TTC549 (cell line): ENCODE results near the gene PCDHB10.
A peak's percentile ranks its signal among the peaks of the same experiment; 100 is the strongest.
"Not testable (repeated sequence)": the region's sequence is repeated elsewhere in the genome, so short reads cannot be mapped to it uniquely, and the experiment has no call there.

Source experiments
- FAIRE-seq: peaks from 2 replicates; lab custom pipeline; 2012; peaks lifted over from hg19 to GRCh38; lab: Jason Lieb, UNC

PCDHB10 gene

GRCh38 chr5:141192110-141192725 is at the start of gene PCDHB10:
Gene PCDHB10, plus strand, starts transcription at chr5:141192353. Its CDS starts 200 bp downstream, at chr5:141192553.
- FAIRE-seq: no peak

GRCh38 chr5:141149812-141150211 is 42.3 kb upstream of the PCDHB10 start, which contains the start of gene PCDHB6:
Gene PCDHB6, plus strand, starts transcription at chr5:141150057. Its CDS starts 201 bp downstream, at chr5:141150258.
- FAIRE-seq: no peak

GRCh38 chr5:141150224-141150992 is 41.7 kb upstream of the PCDHB10 start:
- FAIRE-seq: no peak

GRCh38 chr5:141150993-141151325 is 41.2 kb upstream of the PCDHB10 start:
- no peak for FAIRE-seq

DNA sequence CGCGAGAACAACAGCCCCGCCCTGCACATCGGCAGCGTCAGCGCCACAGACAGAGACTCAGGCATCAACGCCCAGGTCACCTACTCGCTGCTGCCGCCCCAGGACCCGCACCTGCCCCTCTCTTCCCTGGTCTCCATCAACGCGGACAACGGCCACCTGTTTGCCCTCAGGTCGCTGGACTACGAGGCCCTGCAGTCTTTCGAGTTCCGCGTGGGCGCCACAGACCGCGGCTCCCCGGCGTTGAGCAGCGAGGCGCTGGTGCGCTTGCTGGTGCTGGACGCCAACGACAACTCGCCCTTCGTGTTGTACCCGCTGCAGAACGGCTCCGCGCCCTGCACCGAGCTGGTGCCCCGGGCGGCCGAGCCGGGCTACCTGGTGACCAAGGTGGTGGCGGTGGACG is 40.5 kb upstream of the PCDHB10 start:
- FAIRE-seq: not testable (repeated sequence)

DNA sequence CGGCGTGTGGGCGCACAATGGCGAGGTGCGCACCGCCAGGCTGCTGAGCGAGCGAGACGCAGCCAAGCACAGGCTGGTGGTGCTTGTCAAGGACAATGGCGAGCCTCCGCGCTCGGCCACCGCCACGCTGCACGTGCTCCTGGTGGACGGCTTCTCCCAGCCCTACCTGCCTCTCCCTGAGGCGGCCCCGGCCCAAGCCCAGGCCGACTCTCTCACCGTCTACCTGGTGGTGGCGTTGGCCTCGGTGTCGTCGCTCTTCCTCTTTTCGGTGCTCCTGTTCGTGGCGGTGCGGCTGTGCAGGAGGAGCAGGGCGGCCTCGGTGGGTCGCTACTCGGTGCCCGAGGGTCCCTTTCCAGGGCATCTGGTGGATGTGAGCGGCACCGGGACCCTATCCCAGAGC is 40.1 kb upstream of the PCDHB10 start:
- not testable (repeated sequence) for FAIRE-seq

- FAIRE-seq: no peak
These were observed 36.4 kb upstream of the PCDHB10 start for GRCh38 chr5:141155540-141156374.

- FAIRE-seq: not testable (repeated sequence)
These were observed 34.8 kb upstream of the PCDHB10 start for GRCh38 chr5:141157356-141157755.

DNA sequence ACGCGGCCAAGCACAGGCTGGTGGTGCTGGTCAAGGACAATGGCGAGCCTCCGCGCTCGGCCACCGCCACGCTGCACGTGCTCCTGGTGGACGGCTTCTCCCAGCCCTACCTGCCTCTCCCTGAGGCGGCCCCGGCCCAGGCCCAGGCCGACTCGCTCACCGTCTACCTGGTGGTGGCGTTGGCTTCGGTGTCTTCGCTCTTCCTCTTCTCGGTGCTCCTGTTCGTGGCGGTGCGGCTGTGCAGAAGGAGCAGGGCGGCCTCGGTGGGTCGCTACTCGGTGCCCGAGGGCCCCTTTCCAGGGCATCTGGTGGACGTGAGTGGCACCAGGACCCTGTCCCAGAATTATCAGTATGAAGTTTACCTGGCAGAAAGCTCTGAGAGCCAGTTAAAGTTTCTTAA is 34.3 kb upstream of the PCDHB10 start:
- not testable (repeated sequence) for FAIRE-seq

DNA sequence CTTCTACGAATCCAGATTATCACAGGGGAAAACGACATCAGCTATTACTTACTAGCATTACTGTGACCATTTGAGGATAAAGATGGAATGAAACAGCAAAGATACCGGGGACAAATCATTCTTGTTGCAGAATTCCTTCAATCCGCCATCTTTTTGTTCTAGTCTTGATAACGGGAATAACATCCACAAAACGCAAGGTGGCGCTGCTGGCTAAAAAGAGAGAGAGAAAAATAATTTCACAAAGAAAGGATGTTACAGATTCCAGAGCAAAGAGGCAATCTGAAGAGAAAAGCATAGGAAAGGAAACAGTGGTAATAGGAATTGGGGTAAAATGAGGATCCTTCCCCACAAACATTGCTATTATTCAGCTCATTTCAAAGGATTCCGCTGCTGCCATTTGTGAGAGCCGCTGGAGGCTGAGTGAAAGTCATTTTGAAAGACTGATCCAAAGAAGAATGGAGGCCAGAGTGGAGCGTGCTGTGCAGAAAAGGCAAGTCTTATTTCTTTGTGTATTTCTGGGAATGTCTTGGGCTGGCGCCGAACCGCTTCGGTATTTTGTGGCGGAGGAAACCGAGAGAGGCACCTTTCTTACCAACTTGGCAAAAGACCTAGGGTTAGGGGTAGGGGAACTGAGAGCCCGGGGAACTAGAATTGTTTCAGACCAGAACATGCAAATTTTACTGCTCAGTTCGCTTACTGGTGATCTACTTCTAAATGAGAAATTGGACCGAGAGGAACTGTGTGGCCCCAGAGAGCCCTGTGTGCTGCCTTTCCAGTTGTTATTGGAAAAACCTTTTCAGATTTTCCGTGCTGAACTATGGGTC is 19.6 kb upstream of the PCDHB10 start, which contains the start of gene PCDHB7:
Gene PCDHB7, plus strand, starts transcription at position 264 of the 824 bp plus-strand sequence. Its CDS starts 192 bp downstream, at position 456.
- no peak for FAIRE-seq

DNA sequence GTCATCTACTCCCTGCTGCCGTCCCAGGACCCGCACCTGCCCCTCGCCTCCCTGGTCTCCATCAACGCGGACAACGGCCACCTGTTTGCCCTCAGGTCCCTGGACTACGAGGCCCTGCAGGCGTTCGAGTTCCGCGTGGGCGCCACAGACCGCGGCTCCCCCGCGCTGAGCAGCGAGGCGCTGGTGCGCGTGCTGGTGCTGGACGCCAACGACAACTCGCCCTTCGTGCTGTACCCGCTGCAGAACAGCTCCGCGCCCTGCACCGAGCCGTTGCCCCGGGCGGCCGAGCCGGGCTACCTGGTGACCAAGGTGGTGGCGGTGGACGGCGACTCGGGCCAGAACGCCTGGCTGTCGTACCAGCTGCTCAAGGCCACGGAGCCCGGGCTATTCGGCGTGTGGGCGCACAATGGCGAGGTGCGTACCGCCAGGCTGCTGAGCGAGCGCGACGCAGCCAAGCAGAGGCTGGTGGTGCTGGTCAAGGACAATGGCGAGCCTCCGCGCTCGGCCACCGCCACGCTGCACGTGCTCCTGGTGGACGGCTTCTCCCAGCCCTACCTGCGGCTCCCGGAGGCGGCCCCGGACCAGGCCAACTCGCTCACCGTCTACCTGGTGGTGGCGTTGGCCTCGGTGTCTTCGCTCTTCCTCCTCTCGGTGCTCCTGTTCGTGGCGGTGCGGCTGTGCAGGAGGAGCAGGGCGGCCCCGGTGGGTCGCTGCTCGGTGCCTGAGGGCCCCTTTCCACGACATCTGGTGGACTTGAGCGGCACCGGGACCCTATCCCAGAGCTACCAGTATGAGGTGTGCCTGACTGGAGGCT is 17.7 kb upstream of the PCDHB10 start:
- not testable (repeated sequence) for FAIRE-seq

DNA sequence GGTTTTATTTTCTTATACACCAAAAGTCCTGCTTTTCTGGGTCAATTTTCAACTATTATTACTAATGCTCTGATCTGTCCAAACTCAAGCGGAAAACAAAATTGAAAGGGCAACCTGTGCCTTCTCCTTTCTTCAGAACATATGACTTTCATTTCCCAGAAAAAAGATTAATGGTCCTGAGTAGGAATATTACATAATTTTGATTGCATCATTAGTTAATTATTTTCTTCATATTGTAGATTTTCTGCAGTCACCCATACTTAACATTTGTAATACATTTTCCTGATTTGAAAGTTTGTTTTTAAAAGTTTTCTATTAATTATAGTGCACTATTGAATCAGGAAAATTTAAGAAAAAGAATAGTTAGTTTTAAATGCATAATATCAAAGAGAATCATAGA is 16.2 kb upstream of the PCDHB10 start:
- no peak for FAIRE-seq

GRCh38 chr5:141177577-141178191 is 14.5 kb upstream of the PCDHB10 start, which contains the start of gene PCDHB8:
Gene PCDHB8, plus strand, starts transcription at chr5:141177790. Its CDS starts 245 bp downstream, at chr5:141178035.
- not testable (repeated sequence) for FAIRE-seq

GRCh38 chr5:141179371-141179770 is 12.8 kb upstream of the PCDHB10 start:
- not testable (repeated sequence) for FAIRE-seq

- not testable (repeated sequence) for FAIRE-seq
These were observed 12.3 kb upstream of the PCDHB10 start for GRCh38 chr5:141179876-141180275.

DNA sequence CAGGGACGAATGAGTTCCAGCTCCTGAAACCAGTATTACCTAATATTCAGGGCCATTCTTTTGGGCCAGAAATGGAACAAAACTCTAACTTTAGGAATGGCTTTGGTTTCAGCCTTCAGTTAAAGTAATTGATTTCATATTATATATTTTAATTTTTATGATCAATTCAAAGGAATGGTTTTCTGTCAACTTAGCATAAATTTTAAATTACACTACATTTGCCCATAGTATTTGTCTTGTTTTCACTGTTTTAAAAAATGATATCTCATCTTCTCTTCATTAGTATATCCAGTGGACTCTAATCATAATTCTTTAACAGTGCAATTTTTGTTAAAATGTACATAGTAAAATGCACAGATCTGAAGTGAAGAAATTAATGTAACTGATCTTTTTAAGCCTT is 11.8 kb upstream of the PCDHB10 start:
- FAIRE-seq: no peak

GRCh38 chr5:141182248-141182647 is 9.9 kb upstream of the PCDHB10 start, which contains the start of gene PCDHB16:
Gene PCDHB16, plus strand, starts transcription at chr5:141182387. Its CDS starts 173 bp downstream, at chr5:141182560.
- FAIRE-seq: peak; percentile 54

GRCh38 chr5:141184117-141184855 is 7.9 kb upstream of the PCDHB10 start:
- not testable (repeated sequence) for FAIRE-seq

GRCh38 chr5:141186897-141187512 is 5.1 kb upstream of the PCDHB10 start, which contains the start of gene PCDHB9:
Gene PCDHB9, plus strand, starts transcription at chr5:141187161. Its CDS starts 158 bp downstream, at chr5:141187319.
- FAIRE-seq: no peak
